SU-DHL-6 (cell line): ENCODE measurements around the gene DNAL4.

Experiments
- EZH2phosphoT487 ChIP-seq: fragments of 200-600 bp; sonication (generic), shearing (Covaris generic); conservative IDR thresholded peaks from 2 replicates; pipeline ENCODE4 v1.6.1; 2018; ENCODE audit warnings: mild to moderate bottlenecking, antibody characterized with exemption, low read length, moderate library complexity, mixed read lengths
- TF ChIP-seq, protein P1 (sequence below): fragments of 200-600 bp; sonication (generic); IDR thresholded peaks from one replicate; pipeline ENCODE4 v1.5.1; 2017; ENCODE audit warnings: antibody characterized with exemption, mild to moderate bottlenecking, low read length, moderate library complexity; ENCODE audit not compliant: insufficient read depth, poor library complexity, severe bottlenecking

DNA sequence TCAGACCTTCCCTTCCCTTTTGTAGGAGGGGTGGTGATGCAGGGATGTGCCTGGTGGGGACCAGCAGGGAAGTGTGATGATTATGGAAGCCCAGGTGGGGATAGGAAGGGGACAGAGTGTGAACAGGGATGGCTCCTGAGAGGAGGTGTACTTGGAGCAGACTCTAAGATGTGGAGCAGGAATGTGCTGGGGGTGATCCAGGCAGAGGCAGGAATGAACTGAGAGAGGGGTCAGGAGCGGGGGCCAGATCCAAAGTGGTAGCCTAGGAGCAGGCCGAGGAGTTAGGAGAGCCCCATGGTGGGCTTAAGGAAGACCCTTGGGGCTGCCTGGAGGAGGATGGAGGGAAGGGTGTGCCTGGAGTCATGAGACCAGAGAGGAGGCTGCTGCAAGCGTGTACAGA is 46.2 kb upstream of the DNAL4 start:
- TF ChIP-seq, protein P1, sequence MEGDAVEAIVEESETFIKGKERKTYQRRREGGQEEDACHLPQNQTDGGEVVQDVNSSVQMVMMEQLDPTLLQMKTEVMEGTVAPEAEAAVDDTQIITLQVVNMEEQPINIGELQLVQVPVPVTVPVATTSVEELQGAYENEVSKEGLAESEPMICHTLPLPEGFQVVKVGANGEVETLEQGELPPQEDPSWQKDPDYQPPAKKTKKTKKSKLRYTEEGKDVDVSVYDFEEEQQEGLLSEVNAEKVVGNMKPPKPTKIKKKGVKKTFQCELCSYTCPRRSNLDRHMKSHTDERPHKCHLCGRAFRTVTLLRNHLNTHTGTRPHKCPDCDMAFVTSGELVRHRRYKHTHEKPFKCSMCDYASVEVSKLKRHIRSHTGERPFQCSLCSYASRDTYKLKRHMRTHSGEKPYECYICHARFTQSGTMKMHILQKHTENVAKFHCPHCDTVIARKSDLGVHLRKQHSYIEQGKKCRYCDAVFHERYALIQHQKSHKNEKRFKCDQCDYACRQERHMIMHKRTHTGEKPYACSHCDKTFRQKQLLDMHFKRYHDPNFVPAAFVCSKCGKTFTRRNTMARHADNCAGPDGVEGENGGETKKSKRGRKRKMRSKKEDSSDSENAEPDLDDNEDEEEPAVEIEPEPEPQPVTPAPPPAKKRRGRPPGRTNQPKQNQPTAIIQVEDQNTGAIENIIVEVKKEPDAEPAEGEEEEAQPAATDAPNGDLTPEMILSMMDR, result no peak
- TF ChIP-seq EZH2phosphoT487, result no peak
